A549 treated with Hydrocortisone at 1 μM for 4 hours (cell line): ENCODE data around the gene HDC. TPM values are rescaled to one million over a fixed set of nuclear protein-coding genes. Genes with fewer than 3 reads are reported as not detected.

ENCODE experiments used
- total RNA-seq: library from RNA; stranded (reverse); fragments of 200-300 nt; extraction: Qiagen RNA extraction; gene quantifications from 5 replicates; pipeline ENCODE4 v1.2.3, GENCODE V29; 2022

HDC gene
- total RNA-seq = 0.06 to 0.12 TPM (median 0.08 TPM) in 3 of 5 replicates, not detected in the others

GRCh38 chr15:50265620-50266019 lies at the start of gene HDC:
TSS of gene HDC (minus strand) at chr15:50265726. CDS start at chr15:50265623, 103 bp downstream.

Other genes with a start within 250 kb of the HDC start
- gene ATP8B4, start 146.5 kb downstream of the HDC start, total RNA-seq = 0.80 to 1.1 TPM (median 0.99 TPM) in 5 replicates
- gene SLC27A2, start 83.5 kb downstream of the HDC start, total RNA-seq = 32.9 to 36.8 TPM (median 34.0 TPM) in 5 replicates
- 25.7 to 37.2 TPM (median 32.4 TPM) in 5 replicates for gene GABPB1, start 89.5 kb upstream of the HDC start, total RNA-seq
- 32.0 to 56.1 TPM (median 39.9 TPM) in 5 replicates for gene USP8, start 158.7 kb upstream of the HDC start, total RNA-seq